Measurements from ENCODE around the gene KCNJ3. TPM values are rescaled to one million over a fixed set of nuclear protein-coding genes. Genes with fewer than 3 reads are reported as not detected.

The KCNJ3 gene
- not detected in 2 replicates for total RNA-seq (2014; rRNA removed; shearing (Covaris generic))
- polyA plus RNA-seq (2014; cell fraction: nucleus; rRNA removed): not detected in 2 replicates

- no peak for DNase-seq (ENCODE audit: extremely low read depth, low read depth)
These were observed at the start of gene KCNJ3 for GRCh38 chr2:154698296-154698720. KCNJ3 (plus strand) TSS chr2:154698695; CDS start chr2:154698776, 81 bp downstream.

- DNase-seq (ENCODE audit: extremely low read depth, low read depth): no peak
These were observed 43.0 kb upstream of the KCNJ3 start for GRCh38 chr2:154655499-154655898.

GRCh38 chr2:154658854-154659253 lies 39.6 kb upstream of the KCNJ3 start:
- DNase-seq (ENCODE audit: extremely low read depth, low read depth): no peak

GRCh38 chr2:154664248-154664647 lies 34.2 kb upstream of the KCNJ3 start:
- DNase-seq (ENCODE audit: extremely low read depth, low read depth): no peak

- no peak for DNase-seq (ENCODE audit: extremely low read depth, low read depth)
These were observed 28.4 kb upstream of the KCNJ3 start for GRCh38 chr2:154670083-154670482.

GRCh38 chr2:154673694-154674093 lies 24.8 kb upstream of the KCNJ3 start:
- no peak for DNase-seq (ENCODE audit: extremely low read depth, low read depth)

- DNase-seq (ENCODE audit: extremely low read depth, low read depth): no peak
These were observed 21.1 kb upstream of the KCNJ3 start for GRCh38 chr2:154677401-154677800.

- DNase-seq (ENCODE audit: extremely low read depth, low read depth): no peak
These were observed 16.8 kb upstream of the KCNJ3 start for GRCh38 chr2:154681741-154682140.

- no peak for DNase-seq (ENCODE audit: extremely low read depth, low read depth)
These were observed 12.3 kb upstream of the KCNJ3 start for GRCh38 chr2:154686162-154686561.

- no peak for DNase-seq (ENCODE audit: extremely low read depth, low read depth)
These were observed 10.1 kb upstream of the KCNJ3 start for GRCh38 chr2:154688373-154688772.

- no peak for DNase-seq (ENCODE audit: extremely low read depth, low read depth)
These were observed 9.3 kb upstream of the KCNJ3 start for GRCh38 chr2:154689158-154689557.

GRCh38 chr2:154692927-154693326 lies 5.6 kb upstream of the KCNJ3 start:
- peak; percentile 9 for DNase-seq (ENCODE audit: extremely low read depth, low read depth)

GRCh38 chr2:154693741-154694340 lies 4.7 kb upstream of the KCNJ3 start:
- no peak for DNase-seq (ENCODE audit: extremely low read depth, low read depth)

- DNase-seq (ENCODE audit: extremely low read depth, low read depth): no peak
These were observed 3.6 kb upstream of the KCNJ3 start for GRCh38 chr2:154694881-154695280.

- DNase-seq (ENCODE audit: extremely low read depth, low read depth): no peak
These were observed 2.1 kb upstream of the KCNJ3 start for GRCh38 chr2:154696369-154696768.

GRCh38 chr2:154696810-154697417 lies 1.6 kb upstream of the KCNJ3 start:
- DNase-seq (ENCODE audit: extremely low read depth, low read depth): no peak

- DNase-seq (ENCODE audit: extremely low read depth, low read depth): no peak
These were observed 860 bp upstream of the KCNJ3 start for GRCh38 chr2:154697418-154698252.

- DNase-seq (ENCODE audit: extremely low read depth, low read depth): no peak
These were observed 453 bp downstream of the KCNJ3 start for GRCh38 chr2:154698721-154699574.

- DNase-seq (ENCODE audit: extremely low read depth, low read depth): no peak
These were observed 1.1 kb downstream of the KCNJ3 start for GRCh38 chr2:154699575-154699930.

GRCh38 chr2:154700136-154700535 lies 1.6 kb downstream of the KCNJ3 start:
- DNase-seq (ENCODE audit: extremely low read depth, low read depth): no peak

- no peak for DNase-seq (ENCODE audit: extremely low read depth, low read depth)
These were observed 6.5 kb downstream of the KCNJ3 start for GRCh38 chr2:154704991-154705390.

Data from NCI-H460 (cell line).